NCI-H2081 treated with DMSO at 0.1 percent for 48 hours (cell line): ENCODE data around the gene SPINT2.
"Not testable (repeated sequence)": the region's sequence is repeated elsewhere in the genome, so short reads cannot be mapped to it uniquely, and the experiment has no call there.

Experiments used
- DNase-seq: peaks from one replicate; lab custom pipeline; 2025; lab: John Stamatoyannopoulos, UW

Gene SPINT2, protein sequence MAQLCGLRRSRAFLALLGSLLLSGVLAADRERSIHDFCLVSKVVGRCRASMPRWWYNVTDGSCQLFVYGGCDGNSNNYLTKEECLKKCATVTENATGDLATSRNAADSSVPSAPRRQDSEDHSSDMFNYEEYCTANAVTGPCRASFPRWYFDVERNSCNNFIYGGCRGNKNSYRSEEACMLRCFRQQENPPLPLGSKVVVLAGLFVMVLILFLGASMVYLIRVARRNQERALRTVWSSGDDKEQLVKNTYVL

DNA sequence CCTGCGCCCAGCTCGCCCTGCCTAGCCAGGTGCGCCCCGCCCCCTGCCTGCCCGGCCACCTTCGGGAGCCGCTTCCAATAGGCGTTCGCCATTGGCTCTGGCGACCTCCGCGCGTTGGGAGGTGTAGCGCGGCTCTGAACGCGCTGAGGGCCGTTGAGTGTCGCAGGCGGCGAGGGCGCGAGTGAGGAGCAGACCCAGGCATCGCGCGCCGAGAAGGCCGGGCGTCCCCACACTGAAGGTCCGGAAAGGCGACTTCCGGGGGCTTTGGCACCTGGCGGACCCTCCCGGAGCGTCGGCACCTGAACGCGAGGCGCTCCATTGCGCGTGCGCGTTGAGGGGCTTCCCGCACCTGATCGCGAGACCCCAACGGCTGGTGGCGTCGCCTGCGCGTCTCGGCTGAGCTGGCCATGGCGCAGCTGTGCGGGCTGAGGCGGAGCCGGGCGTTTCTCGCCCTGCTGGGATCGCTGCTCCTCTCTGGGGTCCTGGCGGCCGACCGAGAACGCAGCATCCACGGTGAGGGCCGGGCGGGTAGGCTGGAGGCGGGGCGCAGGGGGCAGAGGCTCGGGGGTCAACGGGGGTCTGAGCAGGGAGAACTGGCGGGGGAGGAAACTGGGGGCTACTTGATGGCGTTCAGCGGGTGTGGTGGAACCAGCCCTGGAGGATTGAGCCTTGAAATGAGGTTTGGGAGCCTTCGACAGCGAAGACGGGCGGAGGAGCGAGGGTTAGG, at the start of gene SPINT2:
SPINT2 (plus strand) TSS at position 88 of the 727 bp plus-strand sequence; CDS start at position 408, 320 bp downstream.
- peak; percentile 63 for DNase-seq

DNA sequence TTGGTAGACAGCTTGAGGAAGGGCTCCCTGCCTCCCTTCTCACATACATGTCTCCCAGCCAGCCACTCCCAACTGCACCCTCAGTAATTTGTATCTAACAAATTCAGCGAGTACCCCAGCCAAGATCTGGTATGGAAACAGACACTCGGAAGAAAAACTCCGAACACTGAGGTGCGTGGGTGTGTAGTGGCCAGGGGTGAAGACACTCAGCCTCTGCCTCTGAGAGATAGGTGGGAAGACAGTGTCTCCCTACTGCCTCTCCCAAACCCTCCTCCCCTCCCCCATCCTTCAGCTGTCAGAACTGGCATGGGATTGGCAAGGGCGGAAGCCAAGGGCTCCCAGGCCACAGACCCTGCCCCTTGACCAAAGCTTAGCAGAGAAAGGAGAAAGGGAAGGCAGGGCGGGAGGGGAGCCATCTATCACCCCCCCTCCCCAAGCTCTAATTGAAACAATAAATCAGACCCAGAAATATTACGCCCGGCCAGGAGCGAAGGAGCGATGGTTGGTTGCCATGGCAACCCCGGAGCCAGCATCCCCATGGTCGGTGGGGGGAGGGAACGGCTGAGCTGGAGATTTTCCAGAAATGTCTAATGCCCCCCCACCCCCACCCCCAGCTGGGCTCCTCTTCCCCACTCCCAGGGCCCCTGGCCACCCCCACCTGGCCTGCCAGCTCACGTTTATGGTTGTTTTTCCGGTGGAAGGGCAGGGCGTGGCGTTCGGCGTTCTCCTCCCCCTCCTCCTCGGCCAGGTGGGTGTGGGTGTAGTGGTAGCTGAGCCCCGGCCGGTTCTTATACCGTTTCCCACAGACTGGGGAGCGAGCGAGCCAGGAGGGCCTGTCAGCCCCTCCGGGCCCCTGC, 47.4 kb upstream of the SPINT2 start:
- DNase-seq: no peak

DNA sequence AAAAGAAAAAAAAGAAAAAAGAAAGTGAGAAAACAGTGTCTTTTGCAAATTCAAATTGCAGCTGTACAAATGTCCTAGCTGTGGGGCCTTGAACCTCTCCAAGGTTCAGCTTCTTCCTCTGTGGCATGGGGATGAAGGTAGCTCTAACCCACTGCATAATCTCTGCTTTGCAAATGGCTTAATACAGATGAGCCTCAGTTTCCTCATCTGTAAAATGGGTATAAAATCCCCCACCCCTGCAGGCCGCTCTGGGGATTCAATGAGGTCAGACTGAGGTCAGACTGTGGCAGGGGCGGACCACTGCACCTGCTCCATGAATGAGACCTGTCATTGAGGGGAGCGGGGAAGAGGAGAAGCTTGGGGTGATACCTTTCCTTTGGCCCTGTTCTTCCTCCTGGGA, 46.2 kb upstream of the SPINT2 start:
- DNase-seq: no peak

DNA sequence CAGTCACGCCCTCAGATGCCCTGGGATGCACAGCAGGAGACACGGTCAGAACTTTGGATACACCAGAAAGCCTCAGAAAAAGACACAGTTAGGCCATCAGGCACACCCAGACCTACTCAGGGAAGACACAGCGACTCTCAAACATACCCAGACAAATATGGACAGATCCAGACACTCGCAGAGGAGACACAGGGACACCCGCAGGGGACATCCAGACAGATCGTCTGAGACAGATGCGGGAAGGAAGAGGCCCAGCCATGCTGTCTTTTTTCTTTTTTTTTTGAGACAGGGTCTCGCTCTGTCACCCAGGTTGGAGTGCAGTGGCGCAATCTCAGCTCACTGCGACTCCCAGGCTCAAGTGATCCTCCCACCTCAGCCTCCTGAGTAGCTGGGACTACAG, 45.2 kb upstream of the SPINT2 start:
- DNase-seq: no peak

DNA sequence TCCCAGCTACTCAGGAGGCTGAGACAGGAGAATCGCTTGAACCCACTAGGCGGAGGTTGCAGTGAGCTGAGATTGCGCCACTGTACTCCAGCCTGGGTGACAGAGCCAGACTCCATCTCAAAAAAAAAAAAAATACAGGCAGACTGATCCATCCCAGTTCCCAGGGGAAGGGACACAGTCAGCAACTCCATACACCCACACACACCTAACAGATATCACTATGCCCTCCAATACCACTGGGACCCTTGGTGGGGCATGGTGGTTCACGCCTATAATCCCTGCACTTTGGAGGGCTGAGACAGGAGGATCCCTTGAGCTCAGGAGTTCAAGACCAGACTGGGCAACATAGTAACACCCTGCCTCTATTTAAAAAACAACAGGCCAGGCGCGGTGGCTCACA, 43.0 kb upstream of the SPINT2 start:
- DNase-seq: no peak

DNA sequence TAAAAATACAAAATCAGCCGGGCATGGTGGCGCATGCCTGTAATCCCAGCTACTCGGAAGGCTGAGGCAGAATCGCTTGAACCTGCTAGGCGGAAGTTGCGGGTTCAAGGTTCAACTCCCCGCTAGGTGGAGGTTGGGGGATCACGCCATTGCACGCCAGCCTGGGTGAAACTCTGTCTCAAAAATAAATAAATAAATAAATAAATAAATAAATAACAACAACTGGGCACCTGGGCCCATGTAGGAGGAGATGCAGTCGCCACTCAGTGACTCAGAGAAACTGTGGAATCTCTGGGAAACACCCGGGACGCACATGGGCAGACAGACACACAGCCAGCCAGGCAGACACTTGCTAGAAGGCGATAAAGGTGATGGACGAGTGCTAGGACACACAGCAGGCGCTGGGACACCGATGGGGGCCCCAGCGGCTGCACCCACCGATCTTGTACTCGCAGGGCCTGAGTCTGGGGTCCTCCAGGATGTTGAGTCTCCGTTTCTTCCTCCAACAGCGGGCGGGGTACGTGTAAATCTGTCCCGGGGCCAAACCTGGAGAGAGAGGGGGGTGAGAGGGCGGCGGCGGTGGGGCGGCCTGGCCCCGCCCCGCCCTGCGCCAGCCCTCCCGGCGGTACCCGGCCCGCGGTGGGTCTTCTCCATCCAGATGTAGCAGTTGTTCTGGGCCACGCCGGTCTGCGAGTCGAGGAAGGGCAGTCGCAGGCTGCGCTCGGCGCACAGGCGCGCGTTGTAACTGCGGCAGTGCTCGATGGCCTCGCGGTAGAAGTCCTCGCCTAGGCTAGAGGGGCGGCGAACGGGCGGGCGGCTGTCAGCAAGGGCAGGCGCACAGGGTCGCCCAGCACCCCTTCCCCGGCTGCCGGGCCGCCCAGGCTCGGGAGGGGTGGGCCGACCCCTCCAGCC, 42.2 kb upstream of the SPINT2 start:
- no peak for DNase-seq

DNA sequence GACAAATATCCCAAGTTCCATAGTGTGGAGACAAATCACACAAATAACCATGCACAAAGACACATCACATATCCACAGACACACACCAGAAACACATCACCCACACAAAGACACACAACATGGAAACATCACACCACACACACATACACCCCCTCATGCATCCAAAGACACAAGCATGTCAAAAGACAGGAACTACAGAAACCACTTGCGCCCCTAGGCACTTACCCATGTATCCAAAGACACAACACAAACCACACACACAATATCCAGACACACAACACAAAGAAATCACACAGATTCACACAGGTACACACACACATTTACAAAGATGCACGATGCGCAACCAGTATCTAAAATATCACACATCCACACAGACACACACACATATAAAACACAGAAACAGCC, 41.3 kb upstream of the SPINT2 start:
- DNase-seq: no peak

DNA sequence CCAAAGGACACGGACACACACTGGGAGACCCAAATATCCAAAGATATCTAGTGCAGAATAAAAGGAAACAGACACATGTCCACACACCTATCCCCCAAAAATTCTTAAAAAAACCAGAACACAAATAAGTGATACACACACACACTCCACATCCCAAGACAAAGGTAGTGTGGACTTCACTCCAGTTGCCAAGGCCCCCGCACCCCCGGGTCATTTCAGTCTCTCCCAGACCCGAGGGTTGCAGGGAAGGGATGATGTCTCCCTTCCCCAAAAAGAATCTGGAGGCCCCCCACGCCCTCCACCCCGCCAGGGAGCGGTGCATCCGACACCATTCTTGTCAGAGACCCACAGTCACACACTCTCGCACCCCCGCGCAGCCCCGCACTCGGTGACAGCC, 40.8 kb upstream of the SPINT2 start:
- no peak for DNase-seq

DNA sequence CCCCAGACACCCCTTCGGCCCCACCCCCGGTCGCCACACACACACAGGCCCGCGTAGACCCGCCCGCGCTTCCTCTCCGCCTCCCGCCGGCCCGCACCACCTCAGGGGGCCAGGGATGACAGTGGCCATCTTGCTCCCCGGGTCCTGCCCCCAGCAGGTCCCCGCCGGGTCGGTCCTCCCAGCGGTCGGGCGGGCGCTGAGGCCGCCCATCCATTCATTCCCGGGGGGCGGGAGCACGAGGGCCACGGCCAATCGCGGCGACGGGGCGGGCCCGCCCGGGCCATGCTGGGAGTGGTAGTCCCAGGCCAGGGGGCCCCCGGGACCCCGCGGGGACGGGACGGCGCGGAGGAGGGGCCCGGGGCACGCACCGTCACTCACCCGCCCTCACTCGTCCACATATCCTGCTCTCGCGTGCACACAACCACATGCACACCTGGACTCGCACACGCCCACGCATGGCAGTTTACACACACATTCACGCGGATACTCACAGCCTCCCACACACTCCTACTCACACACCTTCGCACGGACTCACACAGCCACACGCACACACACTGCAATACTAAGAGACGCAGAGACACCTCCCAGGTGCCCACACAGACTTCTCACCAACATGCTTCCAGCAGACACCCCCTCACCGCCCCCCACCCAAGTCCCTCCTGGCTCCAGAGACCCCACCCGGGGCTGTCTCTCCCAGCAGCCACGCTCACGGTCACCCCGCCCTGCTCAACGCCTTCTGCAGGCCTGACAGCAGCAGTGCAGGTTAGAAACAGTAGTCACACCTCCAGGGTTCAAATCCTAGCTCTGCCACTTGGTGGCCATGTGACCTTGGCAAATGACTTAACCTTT, 40.1 kb upstream of the SPINT2 start, which contains the start of gene DPF1:
DPF1 (minus strand) TSS at position 209 of the 849 bp plus-strand sequence; CDS start at position 129, 80 bp downstream.
- DNase-seq: no peak

DNA sequence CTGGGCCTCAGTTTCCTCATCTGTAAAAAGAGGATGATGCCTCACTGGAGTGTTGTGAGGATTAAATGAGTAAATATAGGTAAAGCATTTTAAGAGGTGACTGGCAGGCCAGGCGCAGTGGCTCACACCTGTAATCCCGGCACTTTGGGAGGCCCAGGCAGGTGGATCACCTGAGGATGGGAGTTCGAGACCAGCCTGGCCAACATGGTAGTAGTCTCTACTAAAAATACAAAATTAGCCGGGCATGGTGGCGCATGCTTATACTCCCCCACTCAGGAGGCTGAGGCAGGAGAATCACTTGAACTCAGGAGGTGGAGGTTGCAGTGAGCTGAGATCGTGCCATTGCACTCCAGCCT, 39.5 kb upstream of the SPINT2 start:
- DNase-seq: not testable (repeated sequence)

DNA sequence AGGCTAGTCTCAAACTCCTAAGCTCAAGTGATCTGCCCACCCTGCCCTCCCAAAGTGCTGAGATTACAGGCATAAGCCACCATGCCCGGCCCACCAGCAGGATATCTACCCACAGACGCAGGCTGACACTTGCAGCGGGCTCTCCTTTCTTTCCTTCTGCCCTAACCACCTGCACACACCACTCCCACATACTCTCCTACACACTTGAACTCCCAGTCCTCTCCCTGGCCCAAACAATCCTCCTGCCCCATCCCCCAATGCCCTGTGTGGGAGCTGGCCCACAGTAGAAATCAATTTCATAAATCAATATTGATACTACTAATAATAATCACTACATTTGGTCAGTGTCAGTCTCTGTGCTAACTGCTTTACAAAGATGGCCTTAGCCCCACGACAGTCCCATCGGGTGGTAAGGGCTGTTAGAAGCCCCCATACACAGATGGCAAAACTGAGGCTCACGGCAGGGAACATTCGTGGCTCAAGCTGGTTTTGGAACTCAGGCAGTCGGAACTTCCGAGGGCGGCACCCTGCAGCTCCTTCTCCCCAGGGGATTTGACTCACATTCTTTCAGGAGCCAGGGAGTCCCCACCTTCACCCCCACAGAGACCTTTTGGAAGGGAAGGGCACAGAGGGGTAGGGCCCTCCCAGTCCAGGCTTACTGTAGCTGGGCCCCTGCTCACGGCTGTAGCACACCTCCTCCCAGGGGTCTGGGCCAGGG, 36.9 kb upstream of the SPINT2 start:
- no peak for DNase-seq

DNA sequence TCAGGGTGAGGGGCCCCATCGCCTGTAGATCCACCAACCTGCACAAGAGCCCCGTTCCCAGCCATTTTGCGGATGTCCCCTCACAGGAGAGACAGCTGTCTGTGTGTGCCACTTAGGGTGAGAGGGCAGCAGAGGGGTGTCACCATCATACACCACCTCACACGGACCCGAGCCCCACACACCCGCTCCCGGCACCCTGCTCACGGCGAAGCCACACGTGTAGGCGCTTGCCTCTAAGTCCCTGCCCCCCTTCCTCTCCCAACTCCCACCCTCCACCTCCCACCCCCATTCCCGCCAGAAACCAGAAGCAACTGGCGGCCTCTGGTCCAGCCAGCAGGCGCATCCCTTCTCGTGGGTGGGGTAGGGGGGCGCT, 36.4 kb upstream of the SPINT2 start:
- no peak for DNase-seq

DNA sequence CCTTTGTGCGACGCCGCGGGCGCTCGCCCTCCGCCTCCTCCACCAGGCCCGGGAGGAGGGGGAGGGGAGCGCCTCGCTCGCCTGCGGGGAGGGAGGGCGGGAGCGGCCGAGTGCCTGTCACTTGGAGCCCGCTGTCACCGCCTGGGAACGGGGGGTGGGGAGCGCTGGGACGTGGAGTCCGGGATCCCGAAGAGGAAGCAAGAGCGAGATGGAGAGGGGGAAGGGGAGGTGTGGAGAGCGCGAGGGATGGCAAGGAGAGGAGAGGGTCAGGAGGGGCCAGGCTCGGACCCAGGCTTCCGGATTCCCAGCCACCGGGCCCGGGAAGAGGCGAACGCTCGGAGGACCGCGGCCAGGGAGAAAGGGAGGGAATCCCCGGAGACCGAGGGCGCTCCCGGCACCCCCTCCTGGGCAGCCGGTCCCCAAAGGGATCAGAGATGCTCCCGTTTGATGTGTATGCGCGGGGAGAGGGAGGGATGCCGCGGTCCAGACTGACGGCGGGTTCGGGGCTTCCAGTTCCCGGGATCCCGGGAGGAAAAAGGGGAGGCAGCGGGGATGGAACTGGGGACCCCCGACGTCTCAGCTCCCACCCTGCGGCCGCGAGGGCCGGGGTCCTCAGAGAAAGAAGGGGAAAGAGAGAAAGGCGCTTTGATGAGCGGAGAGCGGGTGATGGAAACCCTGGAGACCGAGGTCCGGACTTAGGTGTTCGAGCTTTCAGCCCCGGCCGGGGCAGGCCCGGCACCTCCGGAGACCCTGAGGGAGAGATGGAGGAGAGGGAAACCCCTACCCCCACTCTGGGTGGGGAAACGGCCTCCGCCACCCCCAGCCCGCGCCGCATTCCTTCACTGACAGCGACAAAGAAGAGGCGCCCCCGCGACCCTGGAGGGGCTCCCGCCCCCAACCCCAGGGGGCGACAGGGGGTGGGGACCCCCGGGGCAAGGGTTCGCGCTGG, 35.6 kb upstream of the SPINT2 start:
- no peak for DNase-seq

DNA sequence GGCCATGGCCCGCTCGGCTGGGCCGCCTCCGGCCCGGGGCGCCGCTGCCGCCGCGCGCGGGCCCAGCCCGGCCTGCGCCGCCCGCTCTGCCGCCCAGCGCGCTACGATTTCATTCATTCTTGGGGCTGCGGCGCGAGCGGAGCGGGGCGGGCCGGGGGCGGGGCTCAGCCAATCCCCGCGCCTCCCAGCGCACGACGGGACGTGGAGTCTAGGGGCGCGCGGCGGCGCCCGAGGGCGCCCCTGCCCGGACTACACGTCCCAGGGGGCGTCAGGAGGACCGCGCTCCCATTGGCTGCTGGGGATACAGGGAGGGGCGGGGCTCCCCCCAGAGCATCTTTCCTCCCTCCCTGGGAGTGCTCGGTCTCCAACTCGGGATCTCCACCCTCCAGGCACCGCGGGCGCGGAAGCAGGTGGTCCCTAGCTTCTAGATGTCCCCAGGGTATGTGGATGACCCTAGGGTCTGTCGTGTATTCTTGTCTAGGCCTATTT, 34.7 kb upstream of the SPINT2 start:
- no peak for DNase-seq

DNA sequence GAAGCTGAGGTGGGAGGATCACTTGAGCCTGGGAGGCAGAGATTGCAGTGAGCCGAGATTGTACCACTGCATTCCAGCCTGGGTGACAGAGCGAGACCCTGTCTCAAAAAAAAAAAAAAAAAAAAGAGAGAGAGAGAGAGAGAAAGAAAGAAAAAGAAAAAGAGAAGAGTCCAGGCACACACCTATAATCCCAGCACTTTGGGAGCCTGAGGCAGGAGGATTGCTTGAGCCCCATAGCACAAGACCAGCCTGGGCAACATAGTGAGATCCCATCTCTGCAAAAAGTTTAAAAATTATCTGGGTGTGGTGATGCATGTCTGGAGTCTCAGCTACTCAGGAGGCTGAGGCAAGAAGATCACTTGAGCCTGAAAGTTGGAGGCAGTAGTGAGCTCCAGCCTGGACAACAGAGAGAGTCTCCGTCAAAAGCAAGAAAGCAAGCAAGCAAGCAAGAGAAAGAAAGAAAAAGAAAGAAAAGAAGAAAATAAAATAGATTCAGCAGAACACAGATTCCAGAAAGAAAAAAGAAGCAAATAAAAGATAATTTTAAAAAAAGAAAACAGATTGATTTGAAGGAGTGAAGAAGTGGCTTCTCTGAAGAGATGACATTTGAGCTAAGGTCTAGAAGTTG, 33.8 kb upstream of the SPINT2 start:
- DNase-seq: not testable (repeated sequence)

DNA sequence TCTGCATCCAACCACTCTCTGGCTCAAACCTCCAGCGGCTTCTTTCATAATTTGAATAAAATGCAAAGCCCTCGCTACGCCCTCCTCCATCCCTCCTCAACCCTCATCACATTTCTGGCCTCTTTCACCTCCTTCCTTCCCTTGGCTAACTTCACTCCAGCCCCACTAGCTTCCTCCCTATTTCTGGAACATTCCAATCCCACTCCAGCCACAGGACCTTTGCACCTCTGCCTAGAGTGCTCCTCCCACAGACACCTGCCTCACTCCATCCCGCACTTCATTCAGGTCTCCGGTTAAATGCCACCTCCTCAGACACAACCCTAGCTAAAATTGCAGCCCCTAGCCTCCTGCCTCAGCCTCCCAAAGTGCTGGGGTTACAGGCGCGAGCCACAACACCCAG, 32.5 kb upstream of the SPINT2 start:
- DNase-seq: no peak

DNA sequence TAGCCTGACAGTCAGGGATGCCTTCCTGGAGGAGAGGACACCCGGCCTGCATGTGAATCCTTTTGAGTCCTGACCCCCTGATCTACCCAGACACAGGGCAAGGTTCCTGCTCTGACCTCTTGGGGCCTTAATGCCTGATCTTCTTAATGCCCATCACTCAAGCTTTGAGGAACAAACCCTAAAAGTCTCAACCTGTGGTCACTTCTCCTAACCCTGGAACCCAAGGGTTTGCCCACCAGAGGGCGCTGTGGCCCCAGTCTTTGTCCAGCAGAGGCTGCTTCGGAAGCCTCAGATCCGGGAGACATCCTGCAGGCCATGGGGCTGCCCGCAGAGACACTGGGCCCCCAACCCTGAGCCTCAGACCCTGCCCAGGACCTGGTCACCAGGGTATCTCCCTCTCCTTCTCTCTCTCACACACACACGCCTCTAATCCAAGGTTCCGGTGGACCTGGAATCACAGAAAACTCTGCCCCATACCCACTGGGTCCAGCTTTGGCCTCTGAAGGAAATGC, 30.6 kb upstream of the SPINT2 start:
- no peak for DNase-seq

DNA sequence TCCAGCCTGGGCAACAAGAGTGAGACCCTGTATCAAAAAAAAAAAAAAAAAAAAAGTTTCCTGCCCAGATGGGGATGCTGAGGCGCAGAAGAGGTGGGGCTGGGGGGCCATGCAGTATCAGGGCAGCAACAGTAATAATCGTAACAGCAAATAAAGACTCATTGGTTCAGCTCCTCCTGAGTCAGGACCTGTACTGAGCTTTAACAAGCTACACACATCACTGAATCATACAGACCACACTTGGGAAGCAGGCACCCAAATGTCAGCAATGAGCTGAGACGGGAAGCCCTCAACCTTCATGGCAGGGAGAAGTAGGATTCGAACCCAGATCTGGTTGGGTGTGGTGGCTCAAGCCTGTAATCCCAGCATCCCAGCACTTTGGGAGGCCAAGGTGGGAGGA, 29.8 kb upstream of the SPINT2 start:
- no peak for DNase-seq
